HuH-7.5 (cell line): ENCODE data around the gene ATP2B2.
"Not testable (repeated sequence)": the region's sequence is repeated elsewhere in the genome, so short reads cannot be mapped to it uniquely, and the experiment has no call there.

ENCODE experiments used
- DNase-seq: peaks from one replicate; pipeline ENCODE4 v3.0.0; 2011; ENCODE audit warnings: low spot score

The ATP2B2 gene

GRCh38 chr3:10321630-10322351, 183.6 kb downstream of the ATP2B2 start:
- DNase-seq: no peak

- DNase-seq: no peak
These were observed 185.1 kb downstream of the ATP2B2 start for GRCh38 chr3:10320320-10320677.

- DNase-seq: no peak
These were observed 185.6 kb downstream of the ATP2B2 start for GRCh38 chr3:10319804-10320203.

- DNase-seq: no peak
These were observed 186.1 kb downstream of the ATP2B2 start for GRCh38 chr3:10319251-10319650.

- no peak for DNase-seq
These were observed 187.4 kb downstream of the ATP2B2 start for GRCh38 chr3:10317961-10318350.

GRCh38 chr3:10317311-10317960, 187.9 kb downstream of the ATP2B2 start:
- no peak for DNase-seq

GRCh38 chr3:10315771-10316344, 189.5 kb downstream of the ATP2B2 start:
- no peak for DNase-seq

- no peak for DNase-seq
These were observed 190.3 kb downstream of the ATP2B2 start for GRCh38 chr3:10315101-10315500.

GRCh38 chr3:10312861-10313260, 192.5 kb downstream of the ATP2B2 start:
- DNase-seq: no peak

GRCh38 chr3:10312391-10312790, 193.0 kb downstream of the ATP2B2 start:
- no peak for DNase-seq

- DNase-seq: no peak
These were observed 193.7 kb downstream of the ATP2B2 start for GRCh38 chr3:10311710-10312109.

GRCh38 chr3:10310578-10310977, 194.8 kb downstream of the ATP2B2 start:
- no peak for DNase-seq

GRCh38 chr3:10309736-10310135, 195.7 kb downstream of the ATP2B2 start:
- no peak for DNase-seq

GRCh38 chr3:10308678-10309077, 196.7 kb downstream of the ATP2B2 start:
- no peak for DNase-seq

- DNase-seq: no peak
These were observed 199.2 kb downstream of the ATP2B2 start for GRCh38 chr3:10306156-10306555.

- DNase-seq: no peak
These were observed 200.0 kb downstream of the ATP2B2 start for GRCh38 chr3:10305331-10305902.

GRCh38 chr3:10304905-10305304, 200.5 kb downstream of the ATP2B2 start:
- no peak for DNase-seq

- DNase-seq: no peak
These were observed 201.6 kb downstream of the ATP2B2 start for GRCh38 chr3:10303785-10304184.

- no peak for DNase-seq
These were observed 202.3 kb downstream of the ATP2B2 start for GRCh38 chr3:10303105-10303504.

GRCh38 chr3:10300087-10300486, 205.3 kb downstream of the ATP2B2 start:
- no peak for DNase-seq

GRCh38 chr3:10299679-10300078, 205.7 kb downstream of the ATP2B2 start:
- no peak for DNase-seq

GRCh38 chr3:10299175-10299574, 206.2 kb downstream of the ATP2B2 start:
- DNase-seq: no peak

- DNase-seq: not testable (repeated sequence)
These were observed 207.3 kb downstream of the ATP2B2 start for GRCh38 chr3:10298064-10298463.
